GM18526 (cell line): Measurements from ENCODE around the gene GARNL3.

Experiments
- POLR2A ChIP-seq: IDR thresholded peaks from 3 replicates; pipeline ENCODE4 v1.6.1; 2011; ENCODE audit not compliant: insufficient read length; ENCODE audit errors: extremely low read depth

The GARNL3 gene

DNA sequence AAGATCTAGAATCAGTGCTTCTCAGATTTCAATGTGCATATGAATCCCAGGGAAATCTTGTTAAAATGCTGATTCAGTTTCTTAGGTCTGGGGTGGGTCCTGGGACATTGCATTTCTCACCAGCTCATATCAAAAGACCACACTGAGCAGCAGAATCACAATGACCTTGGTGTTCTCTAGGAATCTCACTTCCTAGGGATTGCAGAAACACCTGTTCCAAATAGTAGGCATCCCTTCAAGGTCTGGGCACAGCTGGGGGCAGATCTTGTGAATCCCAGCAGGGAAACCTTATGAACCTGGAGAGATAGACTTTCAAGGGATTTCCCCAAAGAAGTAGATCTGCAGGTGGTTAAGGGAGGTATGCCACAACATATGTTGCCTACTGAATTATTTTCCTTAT lies 8.9 kb upstream of the GARNL3 start:
- TF ChIP-seq POLR2A: no peak

DNA sequence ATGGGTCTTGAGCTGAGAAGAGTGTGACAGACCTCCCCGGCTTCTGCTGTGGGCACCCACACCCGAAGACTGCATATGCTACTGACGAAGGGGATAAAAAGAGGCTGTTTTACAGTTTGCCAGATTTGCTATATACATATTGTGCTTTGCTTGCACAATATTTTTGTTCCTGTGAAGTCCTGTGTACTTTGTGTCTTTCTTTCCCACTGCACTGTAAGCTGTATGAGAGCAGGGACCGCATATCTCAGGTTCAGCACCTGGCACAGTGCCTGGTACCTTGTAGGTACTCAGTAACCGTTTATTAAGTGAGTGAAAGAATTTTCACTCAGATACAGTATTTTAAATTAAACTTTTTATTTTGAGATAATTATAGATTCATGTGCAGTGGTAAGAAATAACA lies 8.2 kb upstream of the GARNL3 start:
- no peak for TF ChIP-seq POLR2A

DNA sequence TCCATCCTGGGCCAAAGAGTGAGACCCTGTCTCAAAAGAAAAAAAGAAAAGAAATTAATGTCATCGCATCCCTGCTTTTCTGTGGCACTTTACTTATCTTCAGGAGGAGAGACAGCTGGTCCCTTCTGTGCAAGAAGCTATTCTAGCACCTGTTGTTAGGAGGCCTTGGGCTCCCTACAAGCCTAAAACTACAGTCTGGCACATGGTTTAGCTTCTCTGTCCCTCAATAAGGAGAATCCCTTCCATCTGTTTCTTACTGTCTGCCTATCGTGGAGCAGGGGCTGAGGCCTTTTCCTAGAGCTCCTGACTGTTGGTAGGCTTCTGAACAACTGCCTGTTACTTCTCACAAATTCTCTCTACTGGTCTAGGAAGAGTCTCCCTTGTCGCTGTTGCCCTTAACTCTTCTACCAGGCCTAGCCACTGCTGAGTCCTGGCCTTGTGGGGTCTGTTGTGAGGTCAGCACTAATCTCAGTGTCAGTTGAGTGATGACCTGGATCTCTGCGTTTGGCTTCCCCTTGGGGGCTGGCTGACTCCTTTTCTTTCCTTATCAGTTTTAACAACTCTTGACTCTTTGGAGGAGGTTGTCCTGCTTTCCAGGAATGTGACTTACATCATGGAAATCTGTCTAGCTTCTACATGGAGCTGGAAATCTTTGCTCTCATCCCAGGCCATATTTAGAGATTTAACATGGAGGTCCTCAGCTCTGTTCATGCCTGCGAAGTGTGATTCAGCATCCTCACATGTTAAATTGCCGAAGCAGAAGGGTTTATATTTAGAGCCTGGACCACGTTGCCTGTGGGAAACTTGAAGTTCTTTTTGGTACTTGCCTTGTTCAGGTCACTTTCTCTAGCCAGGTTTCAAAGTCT lies 5.7 kb upstream of the GARNL3 start:
- no peak for TF ChIP-seq POLR2A

DNA sequence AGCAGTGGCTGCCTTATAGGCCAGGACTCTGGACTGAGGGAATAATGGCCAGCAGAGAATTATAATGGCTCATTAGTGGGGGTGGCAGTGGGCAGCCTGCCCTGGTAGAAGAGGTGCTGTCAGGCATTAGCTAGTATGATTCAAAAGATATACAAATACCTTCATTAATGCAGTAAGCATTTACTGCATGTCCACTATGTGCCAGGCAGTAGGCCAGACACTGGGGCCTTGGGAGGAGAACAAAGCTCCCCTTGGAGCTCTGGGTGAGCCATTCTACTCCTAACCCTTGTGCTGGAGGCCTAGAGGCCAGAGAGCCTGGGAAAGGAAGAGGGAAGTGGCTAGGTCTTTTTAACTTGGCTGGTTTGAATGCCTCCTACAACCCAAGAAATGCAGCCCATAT lies 2.0 kb upstream of the GARNL3 start:
- TF ChIP-seq POLR2A: no peak

DNA sequence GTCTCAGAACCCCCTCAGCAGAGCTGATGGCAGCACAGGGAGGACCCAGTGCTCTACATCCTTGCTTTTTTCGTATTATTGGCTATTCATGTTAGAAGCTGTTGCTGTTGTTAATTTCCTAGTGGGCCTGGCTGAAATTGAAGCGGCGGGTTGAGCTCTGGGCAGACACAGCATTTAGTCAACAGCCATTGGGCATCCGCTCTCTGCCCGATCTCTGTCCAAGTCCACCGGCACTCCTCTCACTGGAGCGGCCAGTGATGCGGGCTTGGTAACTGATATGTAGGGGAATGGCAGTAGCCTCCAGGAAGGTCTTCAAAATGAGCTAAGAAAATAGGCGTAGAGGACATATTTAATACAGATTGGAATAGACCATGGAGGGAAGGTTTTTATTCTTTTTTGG lies 1.3 kb upstream of the GARNL3 start:
- TF ChIP-seq POLR2A: no peak

DNA sequence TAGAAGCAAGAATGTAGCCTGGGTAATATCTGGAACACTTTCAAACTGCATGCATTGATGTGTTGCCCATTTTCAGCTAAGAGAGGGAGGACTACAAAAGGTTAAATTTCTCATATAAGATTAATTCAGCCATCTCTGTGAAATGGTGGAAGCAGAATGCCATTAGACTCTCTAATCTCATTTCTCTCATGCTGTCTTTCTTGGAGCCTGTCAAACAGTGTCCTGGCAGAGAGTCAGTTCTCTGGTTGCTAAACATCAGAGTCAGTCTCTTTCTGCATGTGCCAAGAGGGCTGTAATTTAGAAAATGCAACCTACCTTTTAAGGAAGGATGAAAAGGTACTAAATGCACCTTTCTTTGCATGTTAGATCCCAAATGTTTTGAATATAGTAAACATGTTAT lies 910 bp upstream of the GARNL3 start:
- TF ChIP-seq POLR2A: no peak

DNA sequence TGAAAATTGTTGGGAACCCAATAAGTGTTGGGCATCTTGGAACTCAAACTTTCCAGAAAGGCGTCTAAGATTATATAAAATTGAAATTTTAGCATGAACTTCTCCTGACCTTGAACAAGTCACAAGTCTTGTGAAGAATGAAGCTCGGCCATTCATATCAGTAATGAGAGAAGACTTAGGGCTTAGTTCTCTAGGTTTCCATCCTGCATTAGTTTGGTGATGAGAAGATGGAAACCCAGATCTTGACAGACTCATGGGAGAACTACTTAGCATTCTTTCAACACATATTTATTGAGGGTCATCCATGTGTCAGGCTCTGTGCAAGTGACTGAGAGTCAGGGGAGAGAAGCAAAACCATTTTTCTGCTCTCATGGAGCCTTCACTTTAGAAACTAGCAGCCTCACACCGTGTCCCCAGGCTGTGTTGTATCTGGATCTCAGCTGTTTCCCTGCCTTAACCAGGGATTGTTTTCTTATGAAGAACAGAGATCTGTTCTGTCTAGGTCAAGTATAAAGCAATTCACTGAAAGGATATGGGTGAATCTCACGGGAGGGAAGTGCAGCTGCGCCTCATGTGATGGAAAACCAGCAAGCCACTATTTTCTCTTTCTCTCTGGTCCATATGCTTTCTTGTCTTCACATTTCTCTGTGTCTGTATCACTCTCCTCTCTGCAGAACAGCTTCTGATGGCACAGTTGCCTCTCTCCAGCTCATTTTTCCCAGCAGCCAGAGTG lies 3.4 kb downstream of the GARNL3 start:
- TF ChIP-seq POLR2A: no peak

DNA sequence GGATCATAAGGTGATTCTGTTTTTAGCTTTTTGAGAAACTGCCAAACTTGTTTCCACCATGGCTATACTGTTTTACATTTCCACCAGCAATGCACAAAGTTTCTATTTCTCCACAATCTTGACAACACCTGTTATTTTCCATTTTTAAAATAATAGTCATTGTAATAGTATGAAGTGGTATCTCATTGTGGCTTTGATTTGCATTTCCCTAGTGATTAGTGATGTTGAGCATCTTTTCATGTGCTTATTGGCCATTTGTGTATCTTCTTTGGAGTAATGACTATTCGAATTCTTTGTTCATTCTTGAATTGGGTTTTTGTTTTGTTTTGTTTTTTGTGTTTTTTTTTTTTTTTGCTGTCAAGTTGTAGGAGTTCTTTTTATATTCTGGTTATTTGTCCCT lies 4.9 kb downstream of the GARNL3 start:
- TF ChIP-seq POLR2A: no peak

DNA sequence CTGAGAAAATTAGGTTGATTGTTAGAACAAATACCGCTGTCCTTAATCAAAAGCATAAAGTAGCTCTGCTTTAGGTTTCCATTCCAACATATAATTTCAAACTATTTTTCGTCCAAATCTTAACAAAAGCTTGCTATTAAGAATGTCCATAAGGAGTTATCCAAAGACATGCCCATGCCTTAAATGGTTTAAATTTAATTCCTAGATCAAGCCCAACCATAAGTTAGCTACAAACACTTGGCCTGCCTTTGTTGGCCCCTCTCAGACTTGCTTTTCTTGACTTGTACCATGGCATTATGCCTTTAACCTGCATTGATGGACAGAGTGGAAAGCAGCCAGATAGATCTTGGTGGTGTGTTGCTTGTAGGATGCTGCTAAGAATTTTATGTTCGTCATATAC lies 8.8 kb downstream of the GARNL3 start:
- no peak for TF ChIP-seq POLR2A

DNA sequence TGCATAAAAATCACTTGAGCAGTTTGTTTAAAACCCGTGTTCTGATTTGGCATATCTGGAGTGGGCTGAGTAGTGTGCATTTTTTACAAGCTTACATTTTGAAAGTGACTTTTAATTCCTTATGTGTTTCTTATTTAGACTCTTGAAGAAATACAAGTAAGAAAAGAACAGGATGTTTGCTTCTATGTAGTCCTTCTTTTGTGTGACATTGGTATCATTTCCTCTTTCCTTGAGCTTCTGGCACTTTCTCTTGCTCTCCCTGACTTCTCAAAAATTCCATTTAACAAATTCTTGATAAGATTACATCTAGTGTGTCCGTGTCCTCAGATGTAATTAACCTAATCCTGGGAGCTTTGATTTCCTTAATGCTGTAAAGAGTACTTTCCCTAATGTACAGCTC lies 12.5 kb downstream of the GARNL3 start:
- no peak for TF ChIP-seq POLR2A

DNA sequence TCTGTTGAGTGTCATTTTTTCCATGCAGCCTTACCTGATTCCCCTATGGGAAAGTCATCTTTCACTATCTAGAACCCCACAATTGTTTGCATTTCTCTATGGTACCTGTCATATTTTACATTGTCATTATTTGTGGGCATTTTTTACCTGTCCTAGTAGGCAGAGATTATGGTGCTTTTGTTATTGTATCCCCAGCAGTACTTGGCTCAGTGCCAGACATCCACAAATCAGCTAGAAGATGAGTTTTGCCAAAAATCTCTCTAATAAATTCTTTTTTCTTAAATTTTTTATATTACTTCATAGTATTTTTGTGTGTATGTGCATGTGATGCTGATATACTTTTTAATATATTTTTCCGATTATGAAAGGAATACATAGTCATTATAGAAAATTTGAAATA lies 13.2 kb downstream of the GARNL3 start:
- TF ChIP-seq POLR2A: no peak

DNA sequence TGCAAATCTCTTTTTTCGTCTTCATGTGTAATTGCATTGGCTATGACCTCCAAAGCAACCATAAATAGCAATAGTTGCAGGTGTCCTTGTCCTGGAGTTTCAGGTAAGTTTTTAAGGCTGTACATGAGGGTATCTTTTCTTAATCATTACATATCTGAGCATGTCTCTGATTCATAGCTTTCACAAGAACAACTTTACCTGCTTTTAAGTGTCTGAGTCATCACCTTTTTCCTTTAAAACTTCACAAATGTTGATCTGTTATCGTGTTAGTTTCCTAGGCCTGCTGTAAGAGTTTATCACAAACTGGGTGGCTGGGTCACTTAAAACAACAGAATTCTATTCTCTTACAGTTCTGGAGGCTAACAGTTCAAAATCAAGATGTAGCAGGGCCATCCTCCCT lies 13.8 kb downstream of the GARNL3 start:
- no peak for TF ChIP-seq POLR2A

DNA sequence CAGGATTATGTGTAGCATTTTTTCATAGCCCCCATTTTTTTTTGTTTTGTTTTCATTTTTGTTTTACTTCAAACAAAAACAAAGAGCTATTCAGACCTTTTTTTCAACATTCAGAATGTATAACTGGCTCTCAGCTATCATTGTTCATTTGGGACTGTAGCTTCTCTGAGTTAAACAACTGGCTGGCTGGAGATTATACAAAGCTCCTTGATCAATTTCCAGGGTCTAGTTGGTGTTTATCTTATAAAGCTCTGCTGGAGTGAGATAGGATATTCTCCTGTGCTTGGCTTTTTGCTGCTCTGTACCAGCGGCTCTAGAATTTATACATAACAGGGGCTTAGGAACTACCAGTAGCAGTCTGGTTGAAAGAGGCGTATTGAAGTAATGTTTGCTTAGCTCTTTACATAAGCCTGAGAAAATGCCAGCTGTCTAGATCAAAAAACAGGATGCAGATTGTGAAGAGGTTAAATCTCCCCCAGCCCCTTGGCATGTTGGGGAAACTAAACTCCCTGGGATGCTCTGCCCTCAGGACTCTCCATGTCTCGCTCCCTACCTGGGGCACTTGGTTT lies 15.2 kb downstream of the GARNL3 start:
- no peak for TF ChIP-seq POLR2A

DNA sequence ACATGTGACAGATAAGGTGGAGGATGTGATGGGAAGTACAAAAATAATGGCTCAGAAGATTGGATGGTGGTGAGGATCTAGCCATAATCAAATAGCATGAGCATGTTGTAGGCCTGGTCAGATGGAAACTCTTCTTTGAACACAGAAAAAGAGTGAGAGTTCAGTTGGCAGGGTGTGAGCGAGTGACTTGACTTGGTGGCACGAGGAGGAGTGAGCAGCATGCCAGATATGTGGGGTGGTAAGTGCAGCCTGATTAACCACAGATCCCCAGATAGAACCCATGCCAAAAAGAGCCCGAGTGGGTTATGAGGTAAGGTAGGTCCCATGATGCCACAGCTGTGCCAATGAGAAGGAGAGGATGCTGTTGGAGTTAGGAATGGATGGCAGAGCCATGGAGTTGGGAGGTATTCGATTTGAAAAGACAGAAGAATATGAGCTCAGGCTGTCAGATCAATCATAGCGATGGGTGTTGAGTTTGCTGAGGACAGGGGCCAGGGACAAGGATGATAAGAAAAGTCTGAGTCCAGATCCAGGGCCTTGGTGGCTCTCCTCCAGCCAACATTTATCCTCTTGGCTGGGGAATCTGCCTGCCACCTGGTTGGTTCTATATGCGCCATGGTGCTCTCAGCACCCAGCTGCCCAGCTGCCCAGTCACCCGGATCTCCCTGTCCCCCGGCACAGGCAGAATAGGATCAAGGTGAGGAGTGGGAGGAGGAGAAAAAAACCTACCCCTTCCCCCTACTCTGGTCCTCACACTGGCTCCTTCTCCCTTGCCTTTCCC lies 16.5 kb downstream of the GARNL3 start:
- no peak for TF ChIP-seq POLR2A

DNA sequence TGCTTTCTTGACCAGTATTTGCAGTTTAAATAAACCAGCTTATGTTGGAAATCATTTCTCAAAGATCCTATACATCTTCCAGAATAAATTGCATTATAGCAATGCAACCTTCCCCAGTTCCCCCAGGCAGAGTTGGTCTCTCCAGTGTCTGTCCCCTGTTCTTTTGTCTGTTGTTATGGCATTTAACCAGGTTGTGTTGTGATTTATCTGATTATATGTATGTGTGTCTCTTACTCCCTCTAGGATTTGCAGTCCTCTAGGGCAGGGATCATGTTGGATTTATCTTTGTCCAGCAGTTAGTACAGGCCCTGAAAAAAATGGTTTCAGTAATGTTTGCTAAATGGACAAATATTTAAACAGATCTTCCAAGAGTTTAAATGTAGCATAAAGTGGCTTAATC lies 17.3 kb downstream of the GARNL3 start:
- TF ChIP-seq POLR2A: no peak
